H1 (cell line): ENCODE measurements around the gene RXFP4. TPM values are rescaled to one million over a fixed set of nuclear protein-coding genes. Genes with fewer than 3 reads are reported as not detected.

Experiments used
- ATF2 ChIP-seq: IDR thresholded peaks from 2 replicates; pipeline ENCODE4 v1.6.1; 2012; ENCODE audit warnings: low read length, inconsistent platforms
- CHD1 ChIP-seq: IDR thresholded peaks from 2 replicates; pipeline ENCODE4 v1.6.1; 2012; ENCODE audit warnings: low read depth, low read length, improper control_type of control experiment
- CHD7 ChIP-seq: fragments of 300-600 bp; sonication (generic); IDR thresholded peaks from 2 replicates; pipeline ENCODE4 v1.7.1; 2012; ENCODE audit warnings: low read length, moderate library complexity, mild to moderate bottlenecking, inconsistent platforms; ENCODE audit not compliant: insufficient replicate concordance
- MAFK ChIP-seq: IDR thresholded peaks from 2 replicates; pipeline ENCODE4 v1.6.1; 2012; ENCODE audit warnings: low read depth, mild to moderate bottlenecking, improper control_type of control experiment, low read length
- NANOG ChIP-seq: IDR thresholded peaks from 2 replicates; pipeline ENCODE4 v1.6.1; 2011; ENCODE audit warnings: low read length, low read depth, mild to moderate bottlenecking, inconsistent platforms; ENCODE audit not compliant: insufficient read depth, poor library complexity, severe bottlenecking
- SIRT6 ChIP-seq: IDR thresholded peaks from one replicate; pipeline ENCODE4 v1.7.1; 2012; ENCODE audit warnings: low read length, inconsistent platforms
- TAF7 ChIP-seq: optimal IDR thresholded peaks from 2 replicates; pipeline ENCODE3; 2011; ENCODE audit warnings: low read depth, mild to moderate bottlenecking, inconsistent platforms, low read length, moderate library complexity, borderline replicate concordance
- TEAD4 ChIP-seq: IDR thresholded peaks from 2 replicates; pipeline ENCODE4 v1.6.1; 2012; ENCODE audit warnings: low read depth, low read length, inconsistent platforms, mixed read lengths
- polyA plus RNA-seq, 7 experiments: library from polyadenylated mRNA; depleted of rRNA in 3 of 7; stranded (reverse) in 5 of 7; unstranded in 2 of 7; fragments of >200 nt in 5 of 7; fragments of 200-250 nt in 2 of 7; gene quantifications; 1 replicate in 5 of 7; 2 replicates in 1 of 7; 4 replicates in 1 of 7; pipeline versions ENCODE4 v1.2.1 to v1.2.3, GENCODE V29; 2011 to 2013; ENCODE audit warnings: missing spikeins in 2 of 7, mixed read lengths in 2 of 7
- total RNA-seq: library from RNA; stranded (reverse); fragmentation: NEBNext Ultra II Directional; extraction: Animal tissue kit (Norgen Biotek cat#: 25700); gene quantifications from 2 replicates; pipeline ENCODE4 v1.2.1, GENCODE V29; 2021

The RXFP4 gene
- total and polyA plus RNA-seq, 2 of the 8 experiments (the other 6 are each of a cell fraction or from before 2014, with no cell fraction given) = not detected

GRCh38 chr1:155940482-155940992 lies 901 bp upstream of the RXFP4 start (continued):
- TF ChIP-seq CHD7 = no peak
- TF ChIP-seq MAFK = no peak
- TF ChIP-seq SIRT6 = no peak
- no peak for TF ChIP-seq TEAD4
- TF ChIP-seq NANOG = no peak
- TF ChIP-seq ATF2 = no peak
- no peak for TF ChIP-seq TAF7
- TF ChIP-seq CHD1 = no peak
